NCI-H69 (cell line): ENCODE measurements around the gene CCDC150.
"Not testable (repeated sequence)": the region's sequence is repeated elsewhere in the genome, so short reads cannot be mapped to it uniquely, and the experiment has no call there.

Experiments used
- DNase-seq: peaks from one replicate; lab custom pipeline; 2025; lab: John Stamatoyannopoulos, UW

CCDC150 gene

DNA sequence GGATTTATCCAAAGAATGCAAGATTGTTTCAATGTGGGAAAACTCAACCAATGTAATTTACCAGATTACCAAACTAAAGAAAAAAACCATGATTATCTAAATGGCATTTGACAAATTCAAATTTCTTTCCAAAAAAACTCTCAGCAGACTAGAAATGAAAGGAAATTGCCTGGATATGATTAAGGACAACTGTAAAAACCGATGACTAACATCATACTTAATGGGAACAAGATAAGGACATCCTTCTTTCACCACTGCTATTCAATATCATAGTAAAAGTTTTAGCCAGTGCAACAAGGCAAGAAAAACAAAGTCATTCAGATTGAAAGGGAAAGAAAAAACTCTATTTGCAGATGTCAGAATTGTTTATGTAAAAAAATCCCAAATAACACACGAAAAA, 4.4 kb upstream of the CCDC150 start:
- no peak for DNase-seq

DNA sequence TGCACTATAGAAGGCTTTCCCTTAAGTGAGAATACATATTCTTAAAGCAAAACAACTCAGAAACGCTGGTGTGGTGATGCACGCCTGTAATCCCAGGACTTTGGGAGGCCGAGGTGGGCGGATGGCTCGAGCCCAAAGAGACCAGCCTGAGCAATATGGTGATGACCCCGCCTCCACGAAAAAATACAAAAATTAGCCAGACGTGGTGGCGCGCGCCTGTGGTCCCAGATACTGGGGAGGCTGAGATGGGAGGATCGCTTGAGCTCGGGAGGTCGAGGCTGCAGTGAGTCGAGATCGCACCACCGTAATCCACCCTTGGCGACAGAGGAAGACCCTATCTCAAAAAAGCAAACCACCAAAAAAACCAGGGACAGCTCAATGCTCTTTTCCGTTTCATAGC, 750 bp upstream of the CCDC150 start:
- DNase-seq: peak; percentile 53

DNA sequence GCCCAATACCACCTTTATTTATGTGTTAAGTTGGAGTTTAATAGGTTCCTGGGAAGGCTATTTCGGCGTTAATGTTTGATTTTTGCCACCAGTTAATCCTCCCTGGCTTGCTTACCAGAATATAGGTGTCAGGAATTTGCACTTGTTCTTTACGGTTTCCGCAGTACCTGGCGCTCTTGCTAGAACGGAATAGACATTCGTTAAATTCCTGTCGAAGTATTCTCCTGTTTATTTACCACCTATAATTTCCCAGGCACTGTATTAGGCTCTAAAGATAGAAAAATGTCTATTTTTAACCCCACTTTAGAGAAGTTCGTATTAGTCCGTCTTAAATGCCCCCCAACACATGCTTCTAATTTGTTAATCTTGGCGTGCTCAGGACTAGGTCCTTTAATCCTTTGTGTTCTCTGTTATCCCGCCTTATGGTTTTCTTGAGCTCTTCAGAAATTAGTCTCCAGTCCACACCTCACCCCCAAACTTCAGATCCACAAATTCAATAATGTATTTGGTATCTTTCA, 575 bp downstream of the CCDC150 start:
- DNase-seq: peak; percentile 52

DNA sequence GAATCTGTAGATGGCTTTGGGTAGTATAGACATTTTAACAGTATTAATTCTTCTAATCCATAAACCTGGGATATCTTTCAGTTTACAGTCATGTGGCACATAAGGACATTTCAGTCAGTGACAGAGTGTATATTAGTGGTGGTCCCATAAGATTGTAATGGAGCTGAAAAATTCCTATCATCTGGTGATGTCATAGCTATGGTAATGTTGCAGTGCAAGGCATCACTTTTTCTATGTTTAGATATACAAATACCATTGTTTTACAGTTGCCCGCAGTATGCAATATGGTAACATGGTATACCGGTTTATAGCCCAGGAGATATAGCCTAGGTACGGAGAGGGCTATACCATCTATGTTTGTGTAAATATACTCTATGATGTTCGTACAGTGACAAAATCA, 9.7 kb downstream of the CCDC150 start:
- DNase-seq: no peak

DNA sequence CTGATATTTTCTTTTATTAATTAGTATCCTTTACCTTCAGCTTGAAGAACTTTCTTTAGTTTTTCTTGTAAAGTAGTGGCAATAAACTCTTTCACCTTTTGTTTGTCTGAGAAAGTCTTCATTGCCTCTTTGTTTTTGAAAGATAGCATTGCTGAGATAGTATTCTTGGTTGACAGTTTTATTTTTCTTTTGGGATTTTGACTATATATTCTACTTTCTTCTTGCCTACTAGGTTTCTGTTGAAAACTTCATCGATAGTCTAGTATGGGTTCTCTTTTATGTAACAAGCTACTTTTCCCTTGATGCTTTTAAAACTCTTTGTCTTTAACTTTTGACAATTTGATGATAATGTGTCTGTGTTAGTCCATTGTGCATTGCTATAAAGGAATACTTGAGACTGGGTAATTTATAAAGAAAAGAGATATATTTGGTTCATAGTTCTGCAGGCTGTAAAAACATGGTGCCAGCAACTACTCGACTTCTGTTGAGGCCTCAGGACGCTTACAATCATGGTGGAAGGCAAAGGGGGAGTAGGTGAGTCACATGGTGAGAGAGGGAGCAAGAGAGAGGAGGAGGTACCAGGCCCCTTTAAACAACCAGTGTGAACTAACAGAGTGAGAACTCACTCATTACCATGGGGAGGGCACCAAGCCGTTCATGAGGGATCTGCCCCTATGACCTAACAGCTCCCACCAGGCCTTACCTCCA, 12.0 kb downstream of the CCDC150 start:
- no peak for DNase-seq

DNA sequence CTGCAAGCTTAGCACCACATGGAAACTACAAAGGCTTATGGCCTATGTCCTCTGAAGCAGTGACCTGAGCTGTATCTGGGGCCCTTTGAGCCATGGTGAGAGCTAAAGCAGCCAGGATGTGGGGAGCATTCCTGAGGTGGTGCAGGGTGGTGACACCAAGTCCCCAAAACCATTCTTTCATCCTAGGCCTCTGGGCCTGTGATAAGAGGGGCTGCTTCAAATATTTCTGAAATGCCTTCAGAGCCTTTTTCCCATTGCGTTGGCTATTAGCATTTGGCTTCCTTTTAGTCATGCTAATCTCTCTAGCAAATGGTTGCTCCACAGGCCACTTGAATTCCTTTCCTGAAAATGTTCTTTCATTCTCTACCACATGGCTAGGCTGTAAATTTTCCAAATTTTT, 13.4 kb downstream of the CCDC150 start:
- no peak for DNase-seq

DNA sequence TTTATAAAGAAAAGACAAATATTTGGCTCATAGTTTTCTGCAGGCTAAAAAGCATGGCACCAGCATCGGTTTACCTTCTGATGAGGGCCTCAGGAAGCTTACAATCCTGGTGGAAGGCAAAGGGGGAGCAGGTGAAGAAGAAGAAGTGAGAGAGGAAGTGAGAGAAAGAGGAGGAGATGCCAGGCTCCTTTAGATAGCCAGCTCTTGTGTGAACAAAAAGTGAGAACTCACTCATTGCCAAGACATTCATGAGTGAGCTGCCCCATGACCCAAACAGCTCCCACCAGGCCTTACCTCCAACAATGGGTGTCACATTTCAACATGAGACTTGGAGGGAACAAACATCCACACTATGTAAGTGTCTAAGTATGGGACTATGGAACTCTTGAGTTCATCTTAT, 14.3 kb downstream of the CCDC150 start:
- no peak for DNase-seq

DNA sequence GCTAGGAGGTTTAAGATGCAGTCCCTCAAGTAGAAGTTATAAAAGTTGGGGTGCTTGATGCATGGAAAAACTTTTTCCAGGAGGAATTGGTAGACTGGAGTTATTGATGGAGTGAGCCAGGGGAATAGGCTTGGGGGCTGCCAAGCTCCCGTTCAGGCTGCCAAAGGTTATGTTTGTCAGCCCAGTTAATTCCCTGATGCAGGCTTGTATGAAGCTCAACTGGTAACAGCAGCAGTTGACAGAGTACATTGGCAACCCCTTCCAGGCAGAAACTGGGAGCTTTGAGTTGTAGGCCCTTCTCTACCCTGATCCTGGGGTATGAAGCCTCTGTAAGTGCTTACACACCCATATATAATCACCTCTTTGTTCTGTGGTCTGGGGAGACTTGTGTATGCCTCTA, 16.2 kb downstream of the CCDC150 start:
- no peak for DNase-seq

DNA sequence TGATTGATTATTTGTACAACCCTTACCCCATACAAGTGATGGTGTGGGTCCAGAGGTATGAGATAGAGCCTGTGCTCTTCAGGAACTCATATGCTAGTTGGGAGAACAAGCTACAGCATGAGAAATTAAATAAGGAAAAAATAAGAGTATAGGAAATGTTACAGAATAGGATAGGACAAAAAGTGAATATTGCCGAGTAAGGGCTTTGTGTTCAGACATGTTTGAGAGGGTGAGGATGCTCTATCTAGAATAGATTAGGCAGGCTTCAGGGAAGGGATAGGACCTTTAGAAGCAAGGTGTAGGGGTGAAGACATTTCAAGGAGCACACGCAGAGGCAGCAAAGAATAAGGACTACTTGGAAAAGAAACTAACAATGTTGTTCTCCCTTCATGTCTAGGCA, 17.8 kb downstream of the CCDC150 start:
- DNase-seq: no peak

DNA sequence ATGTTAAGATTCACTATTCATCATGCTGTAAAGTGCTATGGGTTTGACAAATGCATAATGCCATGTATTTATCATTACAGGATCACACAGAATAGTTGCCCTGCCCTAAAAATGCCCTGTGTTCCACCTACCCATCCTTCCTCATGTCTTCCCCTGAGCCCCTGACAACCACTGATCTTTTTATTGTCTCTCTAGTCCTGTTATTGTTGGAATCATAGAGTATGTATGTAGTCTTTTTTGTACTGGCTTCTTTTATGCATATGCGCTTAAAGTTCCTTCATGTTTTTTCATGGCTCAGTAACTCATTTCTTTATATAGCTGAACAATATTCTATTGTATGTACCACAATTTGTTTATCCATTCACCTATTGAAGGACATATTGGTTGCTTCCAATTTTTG, 20.3 kb downstream of the CCDC150 start:
- DNase-seq: no peak

DNA sequence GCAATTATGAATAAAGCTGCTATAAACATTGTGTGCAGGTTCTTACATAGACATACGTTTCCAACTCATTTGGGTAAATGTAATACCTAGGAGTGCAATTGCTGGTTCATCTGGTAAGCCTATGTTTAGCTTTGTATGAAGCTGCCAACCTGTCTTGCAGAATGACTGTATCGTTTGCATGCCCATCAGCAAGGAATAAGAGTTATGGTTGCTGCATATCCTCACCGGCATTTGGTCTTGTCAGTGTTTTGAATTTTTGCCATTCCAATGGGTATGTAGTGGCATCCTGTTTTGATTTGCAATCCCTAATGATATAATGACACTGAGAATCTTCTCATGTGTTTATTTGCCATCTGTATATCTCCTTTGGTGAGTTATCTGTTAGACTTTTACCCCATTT, 20.7 kb downstream of the CCDC150 start:
- no peak for DNase-seq

DNA sequence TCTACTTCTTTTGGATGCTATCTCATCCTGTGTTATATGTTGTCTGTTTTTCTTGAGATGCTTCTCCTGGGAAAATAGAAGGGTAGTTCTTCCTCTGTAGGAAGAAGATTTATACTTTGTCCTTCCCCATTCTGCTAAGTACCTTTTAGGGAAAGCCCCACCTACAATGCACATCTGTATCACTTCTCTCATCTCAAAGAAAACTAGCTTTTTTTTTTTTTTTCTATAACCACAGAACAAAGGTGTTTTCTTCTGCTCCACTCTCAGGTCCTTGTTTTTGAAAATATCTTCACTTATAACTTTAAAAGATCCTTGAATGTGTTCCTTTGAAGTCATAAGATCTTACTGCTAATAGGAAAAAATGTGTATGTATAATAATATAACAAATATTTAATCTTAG, 30.8 kb downstream of the CCDC150 start:
- no peak for DNase-seq

DNA sequence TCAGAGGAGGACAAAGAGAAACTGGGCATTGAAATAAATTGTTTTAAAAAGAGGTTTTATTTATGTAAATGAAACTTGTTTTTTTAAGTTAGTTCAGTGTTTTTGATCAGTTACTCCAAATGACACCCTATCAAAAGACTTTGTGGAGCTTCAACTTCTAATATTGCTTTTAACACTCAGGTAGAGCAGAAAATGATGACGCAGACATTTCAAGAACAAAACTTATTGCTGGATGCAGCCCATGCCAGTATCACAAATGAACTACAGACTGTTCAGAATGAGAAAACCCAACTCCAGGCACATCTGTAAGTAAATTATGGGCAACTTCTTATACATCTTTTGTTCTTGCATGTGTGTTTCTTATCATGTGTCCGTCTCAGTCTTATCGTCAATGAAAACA, 36.4 kb downstream of the CCDC150 start:
- no peak for DNase-seq

DNA sequence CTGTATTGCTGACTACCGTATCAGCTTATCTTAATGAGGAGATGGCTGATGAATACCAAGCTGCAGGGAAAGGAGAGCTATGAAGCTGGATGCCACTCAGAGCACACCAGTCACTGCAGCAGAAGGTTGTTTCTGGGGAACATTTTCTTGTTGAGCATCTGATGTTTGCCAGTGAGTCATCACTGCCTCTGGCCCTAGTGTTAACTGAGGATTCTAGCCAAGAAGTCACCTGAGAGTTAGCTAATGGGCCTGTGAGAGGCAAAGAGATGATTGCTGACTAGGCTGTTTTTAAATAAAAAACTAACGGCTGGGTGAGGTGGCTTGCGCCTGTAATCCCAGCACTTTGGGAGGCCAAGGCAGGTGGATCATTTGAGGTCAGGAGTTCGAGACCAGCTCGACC, 37.9 kb downstream of the CCDC150 start:
- peak; percentile 31 for DNase-seq

DNA sequence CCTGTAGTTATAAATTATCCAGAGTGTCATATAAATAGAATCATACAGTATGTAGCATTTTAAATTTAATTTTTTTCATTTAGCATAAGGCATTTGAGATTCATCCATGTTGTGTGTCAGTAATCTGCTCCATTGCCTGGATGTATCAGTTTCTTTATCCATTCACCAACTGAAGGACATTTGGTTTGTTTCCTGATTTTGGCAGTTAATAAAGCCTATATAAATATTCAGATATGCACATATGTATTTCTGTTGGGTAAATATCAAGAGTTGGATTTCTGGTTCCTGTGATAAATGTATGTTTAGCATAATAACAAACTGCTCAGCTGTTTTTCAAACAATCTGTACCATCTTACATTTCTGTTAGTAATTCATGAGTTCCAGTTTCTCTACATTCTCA, 39.9 kb downstream of the CCDC150 start:
- DNase-seq: no peak

DNA sequence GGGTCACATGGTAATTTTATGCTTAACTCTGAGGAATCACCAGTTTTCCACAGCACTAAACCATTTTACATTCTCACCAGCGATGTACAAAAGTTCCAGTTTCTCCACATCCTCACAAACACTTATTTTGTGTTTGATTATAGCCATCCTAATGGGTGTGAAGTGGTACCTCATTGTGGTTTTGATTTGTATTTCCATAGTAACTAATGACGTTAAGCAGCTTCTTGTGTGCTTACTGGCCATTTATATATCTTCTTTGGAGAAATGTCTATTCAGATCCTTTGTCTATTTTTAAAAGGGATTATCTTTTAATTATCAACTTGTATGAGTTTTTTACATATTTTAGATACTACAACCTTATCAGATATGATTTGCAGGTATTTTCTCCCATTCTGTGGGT, 42.0 kb downstream of the CCDC150 start:
- no peak for DNase-seq

DNA sequence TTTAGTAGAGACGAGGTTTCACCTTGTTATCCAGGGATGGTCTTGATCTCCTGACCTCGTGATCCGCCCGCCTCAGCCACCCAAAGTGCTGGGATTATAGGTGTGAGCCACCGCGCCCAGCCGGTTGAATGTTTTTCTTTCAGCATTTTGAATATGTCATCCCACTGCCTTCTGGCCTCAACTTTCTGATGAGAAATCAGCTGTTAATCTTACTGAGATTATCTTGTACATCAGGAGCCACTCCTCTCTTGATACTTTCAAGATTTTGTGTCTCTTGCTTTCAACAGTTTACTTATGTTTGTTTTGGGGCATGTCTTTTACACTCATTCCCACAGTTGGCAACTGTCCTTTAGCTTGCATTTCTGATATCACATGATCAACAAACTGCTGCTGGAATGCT, 46.3 kb downstream of the CCDC150 start:
- no peak for DNase-seq

DNA sequence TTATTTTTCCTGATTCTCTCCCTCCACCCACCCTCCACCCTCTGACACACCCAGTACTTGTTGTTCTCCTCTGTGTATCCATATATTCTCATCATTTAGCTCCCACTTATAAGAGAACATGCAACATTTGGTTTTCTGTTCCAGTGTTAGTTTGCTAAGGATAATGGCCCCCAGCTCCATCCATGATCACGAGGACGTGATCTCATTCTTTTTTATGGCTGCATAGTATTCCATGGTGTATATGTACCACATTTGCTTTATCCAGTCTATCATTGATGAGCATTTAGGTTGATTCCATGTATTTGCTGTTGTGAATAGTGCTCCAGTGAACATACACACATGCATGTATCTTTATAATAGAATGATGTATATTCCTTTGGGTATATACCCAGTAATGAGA, 47.2 kb downstream of the CCDC150 start:
- DNase-seq: not testable (repeated sequence)

DNA sequence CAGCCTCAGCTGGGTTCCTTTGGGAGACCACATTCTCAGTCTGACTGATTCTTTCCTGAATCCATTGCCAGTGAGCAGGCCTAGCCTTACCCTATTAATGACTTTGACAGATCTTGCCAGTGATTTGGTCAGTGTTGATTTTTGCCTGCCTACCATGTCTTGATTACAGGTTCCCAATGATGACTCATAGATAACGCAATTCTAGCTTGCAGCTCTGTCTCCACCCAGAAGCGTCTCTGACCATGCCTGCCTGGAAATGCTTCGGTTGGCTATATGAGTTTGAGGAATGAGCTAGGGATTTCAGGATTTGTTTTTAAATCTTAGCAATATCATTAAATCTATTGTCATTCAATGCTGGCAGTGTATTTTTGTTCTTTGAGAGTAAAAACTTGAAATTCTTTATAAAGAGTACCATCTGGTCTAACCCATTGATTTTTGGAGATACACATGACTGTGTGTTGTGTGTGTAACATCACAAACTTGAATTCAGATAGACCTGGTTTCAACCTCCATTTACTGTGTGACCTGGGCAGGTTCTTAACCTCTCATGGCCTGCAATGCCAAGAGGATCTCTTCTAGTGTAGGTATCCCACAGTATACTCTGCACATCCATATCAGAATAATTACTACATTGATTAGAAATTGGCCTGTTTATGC, 57.0 kb downstream of the CCDC150 start:
- DNase-seq: peak; percentile 91

DNA sequence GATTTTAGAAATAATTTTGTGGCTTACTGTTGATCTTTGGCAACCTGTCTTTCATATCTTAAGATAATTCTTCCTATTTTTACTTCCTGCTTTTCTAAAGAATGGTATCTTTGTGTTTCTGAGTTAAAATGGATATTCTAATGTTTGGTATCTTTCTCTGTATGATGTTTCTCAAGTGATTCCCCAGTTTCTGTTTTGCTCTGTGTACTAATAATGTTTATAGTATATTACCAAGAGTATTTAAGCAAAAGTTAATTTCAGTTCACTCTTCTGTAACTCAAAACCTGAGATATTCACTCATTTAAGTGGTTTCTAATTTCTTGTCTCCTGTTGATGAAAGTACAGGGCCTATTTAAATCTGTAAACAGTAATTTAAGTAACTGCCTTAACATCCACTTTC, 58.3 kb downstream of the CCDC150 start:
- DNase-seq: peak; percentile 46

DNA sequence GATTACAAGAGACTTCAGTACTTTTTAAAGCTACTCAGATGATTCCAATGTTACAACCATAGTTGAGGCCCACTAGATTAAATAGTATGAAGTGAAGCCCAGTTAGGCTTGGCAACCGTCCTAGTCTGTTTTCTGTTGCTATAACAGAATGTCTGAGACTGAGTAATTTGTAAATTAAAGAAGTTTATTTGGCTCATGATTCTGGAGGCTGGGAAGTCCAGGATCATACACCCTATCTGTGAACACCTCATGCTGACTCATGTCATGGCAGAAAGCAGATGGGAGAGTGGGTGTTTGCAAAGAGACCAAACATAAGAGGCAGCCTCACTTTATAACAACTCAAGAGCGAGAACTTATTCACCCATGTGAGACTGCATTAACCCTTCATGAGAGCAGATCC, 63.1 kb downstream of the CCDC150 start:
- no peak for DNase-seq

DNA sequence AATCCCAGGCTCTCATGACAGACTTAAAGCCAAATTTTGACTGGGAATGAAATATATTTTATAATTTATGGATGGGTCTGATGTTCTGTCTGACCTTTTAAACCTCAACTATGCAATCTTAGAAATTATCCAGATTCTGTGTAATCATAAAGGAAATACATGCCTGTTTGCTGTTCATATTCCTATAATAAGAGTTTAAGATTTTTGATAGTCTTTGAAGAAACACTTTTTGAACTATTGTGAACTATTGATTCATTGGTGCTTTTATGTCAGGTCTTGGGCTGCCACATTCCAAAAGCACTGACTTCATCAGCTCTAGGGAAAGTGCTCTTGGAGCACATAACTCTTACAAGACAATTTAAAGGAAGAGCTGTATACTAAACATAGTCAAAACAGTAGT, 64.2 kb downstream of the CCDC150 start:
- no peak for DNase-seq

DNA sequence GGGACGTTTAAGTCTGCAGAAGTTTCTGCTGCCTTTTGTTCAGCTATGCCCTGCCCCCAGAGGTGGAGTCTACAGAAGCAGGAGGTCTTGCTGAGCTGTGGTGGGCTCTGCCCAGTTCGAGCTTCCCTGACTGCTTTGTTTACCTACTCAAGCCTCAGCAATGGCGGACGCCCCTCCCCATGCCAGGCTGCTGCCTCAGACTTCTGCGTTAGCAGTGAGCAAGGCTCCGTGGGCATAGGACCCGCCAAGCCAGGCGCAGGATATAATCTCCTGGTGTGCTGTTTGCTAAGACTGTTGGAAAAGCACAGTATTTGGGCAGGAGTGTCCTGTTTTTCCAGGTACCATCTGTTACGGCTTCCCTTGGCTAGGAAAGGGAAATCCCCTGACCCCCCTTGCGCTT, 70.5 kb downstream of the CCDC150 start:
- DNase-seq: peak; percentile 41

DNA sequence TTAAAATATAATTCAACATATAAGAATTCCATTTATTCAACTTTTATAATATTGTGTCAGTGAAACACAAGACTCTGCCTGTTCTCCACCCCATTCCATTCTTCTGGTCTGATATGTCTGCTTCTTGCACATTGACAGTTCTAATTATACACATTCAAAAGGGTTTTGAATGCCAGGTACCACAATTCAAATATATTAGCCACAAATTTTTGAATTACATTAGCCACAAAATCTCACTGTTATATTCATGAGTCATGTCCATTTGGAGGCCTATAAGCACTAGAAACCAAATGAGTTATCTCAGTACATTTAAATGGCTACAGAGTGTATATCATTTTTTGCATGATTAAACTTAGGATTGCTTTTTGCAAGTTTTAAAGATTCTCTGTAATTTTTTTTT, 72.1 kb downstream of the CCDC150 start:
- DNase-seq: no peak
